ENCODE data around the gene EZH2.

GRCh38 chr7:148882841-148883265 is 1.2 kb downstream of the EZH2 start:
- TF ChIP-seq CTCF (IDR thresholded peaks at IDR 0.05; ENCODE audit: insufficient read depth, low read depth, low read length) (no peak), EZH2 (IDR thresholded peaks at IDR 0.05; ENCODE audit: insufficient read depth, low read length) (no peak)

Data from astrocyte (in vitro differentiated cells and primary cell).